Endodermal cell (in vitro differentiated cells): ENCODE results near the gene TNIK. TPM values are rescaled to one million over a fixed set of nuclear protein-coding genes. Genes with fewer than 3 reads are reported as not detected.
A peak's percentile ranks its signal among the peaks of the same experiment; 100 is the strongest.

ENCODE experiments used
- DNase-seq: peaks from one replicate; pipeline ENCODE4 v3.0.0-alpha.2; 2017
- H3K27ac ChIP-seq: 2 replicates; pipeline ENCODE4 v1.5.1; 2013; ENCODE audit warnings: mild to moderate bottlenecking, low read depth, low read length, moderate library complexity
- H3K27me3 ChIP-seq: 2 replicates; pipeline ENCODE4 v1.6.1; 2013; ENCODE audit warnings: mild to moderate bottlenecking, low read length, moderate library complexity; ENCODE audit not compliant: insufficient read depth, control insufficient read depth, poor library complexity, severe bottlenecking
- H3K36me3 ChIP-seq: 2 replicates; pipeline ENCODE4 v1.7.0; 2013; ENCODE audit warnings: mild to moderate bottlenecking, low read length, moderate library complexity; ENCODE audit not compliant: control insufficient read depth, insufficient read depth
- H3K4me1 ChIP-seq: one replicate; pipeline ENCODE4 v1.7.0; 2013; ENCODE audit warnings: low read length; ENCODE audit not compliant: control insufficient read depth, insufficient read depth
- H3K4me3 ChIP-seq: 2 replicates; pipeline ENCODE4 v1.5.1; 2013; ENCODE audit warnings: mild to moderate bottlenecking, low read length, moderate library complexity
- H3K9ac ChIP-seq: 2 replicates; pipeline ENCODE4 v1.6.1; 2013; ENCODE audit warnings: mild to moderate bottlenecking, low read length, moderate library complexity; ENCODE audit not compliant: poor library complexity, severe bottlenecking; ENCODE audit errors: extremely low read depth
- H3K9me3 ChIP-seq: 2 replicates; pipeline ENCODE4 v1.6.1; 2013; ENCODE audit warnings: mild to moderate bottlenecking, low read length, moderate library complexity; ENCODE audit not compliant: control insufficient read depth
- H3K27ac Mint-ChIP-seq: 2 replicates; pipeline ENCODE4 v1.8.0; 2020; ENCODE audit warnings: mixed read lengths
- H3K27me3 Mint-ChIP-seq: 2 replicates; pipeline ENCODE4 v1.8.0; 2021; ENCODE audit warnings: mild to moderate bottlenecking, mixed read lengths; ENCODE audit not compliant: insufficient read depth
- H3K36me3 Mint-ChIP-seq: 2 replicates; pipeline ENCODE4 v1.8.0; 2020; ENCODE audit warnings: low read depth, mixed read lengths
- H3K4me1 Mint-ChIP-seq: 2 replicates; pipeline ENCODE4 v1.8.0; 2020; ENCODE audit warnings: mixed read lengths
- H3K4me3 Mint-ChIP-seq: 2 replicates; pipeline ENCODE4 v1.8.0; 2020; ENCODE audit warnings: mild to moderate bottlenecking, moderate library complexity, mixed read lengths
- H3K9me3 Mint-ChIP-seq: 2 replicates; pipeline ENCODE4 v1.8.0; 2020; ENCODE audit warnings: mild to moderate bottlenecking, mixed read lengths
- WGBS, 2 experiments: methylation state at CpG; one replicate each; pipeline versions ENCODE4 v1.1.5 to v1.1.7; 2013; ENCODE audit warnings: missing lambda C conversion rate in 2 of 2, mixed read lengths in 1 of 2; ENCODE audit not compliant: insufficient coverage in 1 of 2, insufficient read length in 1 of 2; 5-methylcytosine and 5-hydroxymethylcytosine counted together
- total RNA-seq, 2 donors: library from RNA; stranded (reverse); fragmentation: NEBNext Ultra II Directional in 1 of 2; extraction: Animal tissue kit (Norgen Biotek cat#: 25700) in 1 of 2; gene quantifications; 2 replicates in 1 of 2; 3 replicates in 1 of 2; pipeline ENCODE4 v1.2.1, GENCODE V29; 2021
- TF ChIP-seq, protein P1 (sequence below): fragments of 200-600 bp; sonication (generic); conservative IDR thresholded peaks from 2 replicates; pipeline ENCODE4 v1.5.0; 2021; ENCODE audit warnings: antibody characterized with exemption, mild to moderate bottlenecking

TNIK gene
- total RNA-seq, 2 donors from 2014 or later = 12.2 to 14.9 TPM

DNA sequence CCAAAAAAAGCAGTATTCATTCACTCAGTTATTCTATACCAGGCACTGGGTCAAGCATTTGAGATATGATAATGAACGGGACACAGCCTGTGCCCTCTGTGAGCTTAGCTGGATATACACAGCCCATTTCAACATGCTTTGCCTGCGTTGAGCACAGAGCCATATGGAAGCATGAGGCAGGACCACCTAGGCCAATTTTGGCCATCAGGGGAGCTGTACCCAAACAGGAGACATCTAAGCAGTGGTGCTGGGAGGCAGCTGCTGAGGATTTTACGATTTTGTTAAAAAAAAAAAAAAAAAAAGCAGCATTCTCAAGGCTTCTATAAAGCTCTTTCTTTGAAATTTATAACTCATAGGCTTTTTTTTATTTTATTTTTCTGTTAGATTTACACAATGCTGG is 346.5 kb downstream of the TNIK start:
- no peak overlapping the region for H3K27ac Mint-ChIP-seq
- Histone ChIP-seq H3K4me3 (no peak overlapping the region), H3K27ac (no peak overlapping the region), H3K27me3 (no peaks in the 10 kb centered on the region), H3K4me1 (no peaks in the 10 kb centered on the region), H3K36me3 (no peaks in the 10 kb centered on the region), H3K9ac (no peak overlapping the region), H3K9me3 (no peaks in the 10 kb centered on the region)
- peak; percentile 83 for DNase-seq
- H3K27me3 Mint-ChIP-seq = no peaks in the 10 kb centered on the region
- H3K9me3 Mint-ChIP-seq = no peaks in the 10 kb centered on the region
- TF ChIP-seq, protein P1, sequence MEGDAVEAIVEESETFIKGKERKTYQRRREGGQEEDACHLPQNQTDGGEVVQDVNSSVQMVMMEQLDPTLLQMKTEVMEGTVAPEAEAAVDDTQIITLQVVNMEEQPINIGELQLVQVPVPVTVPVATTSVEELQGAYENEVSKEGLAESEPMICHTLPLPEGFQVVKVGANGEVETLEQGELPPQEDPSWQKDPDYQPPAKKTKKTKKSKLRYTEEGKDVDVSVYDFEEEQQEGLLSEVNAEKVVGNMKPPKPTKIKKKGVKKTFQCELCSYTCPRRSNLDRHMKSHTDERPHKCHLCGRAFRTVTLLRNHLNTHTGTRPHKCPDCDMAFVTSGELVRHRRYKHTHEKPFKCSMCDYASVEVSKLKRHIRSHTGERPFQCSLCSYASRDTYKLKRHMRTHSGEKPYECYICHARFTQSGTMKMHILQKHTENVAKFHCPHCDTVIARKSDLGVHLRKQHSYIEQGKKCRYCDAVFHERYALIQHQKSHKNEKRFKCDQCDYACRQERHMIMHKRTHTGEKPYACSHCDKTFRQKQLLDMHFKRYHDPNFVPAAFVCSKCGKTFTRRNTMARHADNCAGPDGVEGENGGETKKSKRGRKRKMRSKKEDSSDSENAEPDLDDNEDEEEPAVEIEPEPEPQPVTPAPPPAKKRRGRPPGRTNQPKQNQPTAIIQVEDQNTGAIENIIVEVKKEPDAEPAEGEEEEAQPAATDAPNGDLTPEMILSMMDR = peak; percentile 80
- peaks cover 5% of the 10 kb centered on the region for H3K4me1 Mint-ChIP-seq
- WGBS, 2 experiments = 75 to 76% methylated on average over 3 of the region's 3 CpGs
- peaks cover 5% of the 10 kb centered on the region for H3K36me3 Mint-ChIP-seq
- H3K4me3 Mint-ChIP-seq = no peak overlapping the region

DNA sequence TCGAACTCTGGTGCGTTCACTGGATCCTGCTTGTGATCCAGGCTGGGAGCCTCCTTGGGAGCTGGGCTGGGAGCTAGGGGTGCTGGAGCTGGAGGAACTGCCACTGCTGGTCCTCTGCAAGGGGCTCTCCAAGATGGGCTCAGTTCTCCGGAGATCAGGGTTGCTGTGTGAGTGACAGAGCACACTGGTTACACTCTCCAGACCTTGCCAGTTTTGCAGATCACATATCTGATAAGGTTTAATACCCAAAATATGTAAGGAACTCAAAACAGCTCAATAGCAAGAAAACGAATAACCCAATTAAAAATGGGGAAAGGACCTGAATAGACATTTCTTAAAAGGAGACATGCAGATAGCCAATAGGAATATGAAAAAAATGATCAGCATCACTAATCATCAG is 349.5 kb downstream of the TNIK start:
- Histone ChIP-seq H3K36me3 (no peaks in the 10 kb centered on the region), H3K9ac (no peak overlapping the region), H3K27me3 (no peaks in the 10 kb centered on the region), H3K9me3 (no peaks in the 10 kb centered on the region), H3K4me1 (no peaks in the 10 kb centered on the region), H3K4me3 (no peak overlapping the region), H3K27ac (no peak overlapping the region)
- TF ChIP-seq, protein P1 = no peak
- WGBS, 2 experiments = 94 to 96% methylated on average over 3 to 4 of the region's 4 CpGs
- H3K27ac Mint-ChIP-seq = no peak overlapping the region
- no peaks in the 10 kb centered on the region for H3K4me1 Mint-ChIP-seq
- no peaks in the 10 kb centered on the region for H3K27me3 Mint-ChIP-seq
- no peaks in the 10 kb centered on the region for H3K9me3 Mint-ChIP-seq
- H3K36me3 Mint-ChIP-seq = no peaks in the 10 kb centered on the region
- no peak overlapping the region for H3K4me3 Mint-ChIP-seq
- DNase-seq = no peak

DNA sequence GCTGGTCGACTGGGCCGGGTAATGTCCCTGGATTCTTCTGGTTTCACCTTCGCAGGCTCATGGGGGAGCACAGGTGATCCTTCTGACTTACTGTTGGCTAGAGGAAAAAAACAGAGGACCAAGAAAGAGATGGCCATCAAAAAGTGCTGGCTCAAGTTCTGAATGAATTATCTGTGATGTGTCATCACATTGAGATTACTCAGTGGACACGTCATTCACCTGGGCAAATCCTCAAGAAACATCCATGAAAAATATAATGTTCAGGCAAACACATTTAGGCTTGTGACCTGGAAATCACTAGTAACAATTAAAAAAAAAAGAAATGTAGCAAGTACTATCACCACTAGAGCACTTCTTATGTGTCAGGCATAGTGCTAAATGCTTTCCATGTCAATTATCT is 352.1 kb downstream of the TNIK start:
- no peaks in the 10 kb centered on the region for H3K9me3 ChIP-seq
- 67 to 96% methylated on average over 3 to 4 of the region's 4 CpGs for WGBS, 2 experiments
- no peak overlapping the region for H3K27ac Mint-ChIP-seq

More for the DNA sequence above, 352.1 kb downstream of the TNIK start:
- Mint-ChIP-seq H3K4me1 (no peaks in the 10 kb centered on the region), H3K4me3 (no peak overlapping the region), H3K9me3 (no peaks in the 10 kb centered on the region), H3K36me3 (no peaks in the 10 kb centered on the region), H3K27me3 (no peaks in the 10 kb centered on the region)
- Histone ChIP-seq H3K27me3 (no peaks in the 10 kb centered on the region), H3K4me1 (no peaks in the 10 kb centered on the region), H3K9ac (no peak overlapping the region), H3K36me3 (no peaks in the 10 kb centered on the region), H3K4me3 (no peak overlapping the region), H3K27ac (no peak overlapping the region)
- TF ChIP-seq, protein P1 = no peak
- DNase-seq = no peak
